HG02943 (cell line): ENCODE data around the gene GALNTL6.

ENCODE experiments used
- ATAC-seq: cut with Tn5 transposase; IDR thresholded peaks from one replicate; pipeline ENCODE4 v1.9.1; 2021; ENCODE audit warnings: mild to moderate bottlenecking, low read depth, moderate library complexity; ENCODE audit not compliant: unreplicated experiment

Gene GALNTL6

DNA sequence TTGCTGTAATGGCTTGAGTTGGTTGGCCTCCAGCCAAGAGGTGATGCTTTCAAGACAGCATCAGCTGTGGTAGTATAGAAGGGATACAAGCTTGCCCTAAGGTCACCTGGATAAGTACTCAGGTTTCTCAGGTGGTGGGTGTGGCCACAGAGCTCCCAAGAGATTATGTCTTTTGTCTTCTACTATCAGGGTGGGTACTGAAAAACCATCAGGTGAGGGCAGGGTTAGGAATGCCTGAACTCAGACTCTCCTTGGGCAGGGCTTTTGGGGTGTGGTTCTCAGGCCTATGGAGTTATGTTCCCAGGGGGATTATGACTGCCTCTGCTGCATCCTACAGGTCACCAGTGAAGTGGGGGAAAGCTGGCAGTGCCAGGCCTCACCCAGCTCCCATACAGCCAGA, 700.8 kb downstream of the GALNTL6 start:
- no peak for ATAC-seq

DNA sequence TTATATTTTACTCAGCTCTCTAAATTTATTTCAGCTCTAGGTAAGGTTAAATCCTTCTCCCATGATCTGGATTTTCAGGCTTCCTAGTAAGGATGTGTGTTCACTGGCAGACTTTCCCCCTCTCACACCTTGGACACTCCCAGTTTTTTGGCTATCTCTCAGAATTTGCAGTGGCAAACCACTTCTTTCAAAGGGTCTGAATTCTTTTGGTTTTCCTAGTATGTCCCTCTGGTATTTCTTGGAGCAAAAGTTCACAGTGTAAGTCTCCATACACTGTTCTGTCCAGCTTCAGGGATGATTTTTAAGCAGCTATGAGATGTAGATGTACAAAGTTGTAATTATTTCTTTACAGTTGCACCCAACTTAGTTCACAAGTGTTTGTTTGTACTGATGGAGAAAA, 701.6 kb downstream of the GALNTL6 start:
- ATAC-seq: no peak

DNA sequence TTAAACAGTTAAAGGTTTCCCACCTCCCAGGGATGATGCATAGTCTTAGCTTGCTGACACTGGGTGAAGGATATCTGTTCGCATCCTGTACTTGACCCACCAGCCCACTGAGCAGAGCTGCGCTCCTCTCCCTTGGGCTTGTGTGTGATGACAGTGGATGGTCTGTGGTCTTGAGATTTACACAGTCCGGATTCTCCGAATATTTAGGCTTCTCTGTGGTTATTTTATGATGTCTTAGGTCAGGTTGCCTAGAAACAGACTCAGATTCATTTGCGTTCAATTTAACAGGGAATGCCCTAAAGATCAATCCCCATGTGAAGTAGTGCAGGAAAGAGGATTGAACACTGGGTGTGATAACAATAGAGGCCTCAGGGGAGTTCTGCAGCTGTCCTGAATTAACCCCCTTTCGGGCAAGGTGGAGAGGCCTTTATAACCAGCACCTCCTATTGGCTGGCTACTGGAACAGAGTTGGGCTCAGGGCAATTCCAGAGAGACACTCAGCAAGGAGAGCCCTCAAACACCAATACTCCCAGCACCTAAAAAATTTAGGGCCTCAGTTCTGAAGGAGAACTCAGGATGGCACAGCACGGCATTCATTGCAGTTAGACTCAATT, 702.2 kb downstream of the GALNTL6 start:
- no peak for ATAC-seq

DNA sequence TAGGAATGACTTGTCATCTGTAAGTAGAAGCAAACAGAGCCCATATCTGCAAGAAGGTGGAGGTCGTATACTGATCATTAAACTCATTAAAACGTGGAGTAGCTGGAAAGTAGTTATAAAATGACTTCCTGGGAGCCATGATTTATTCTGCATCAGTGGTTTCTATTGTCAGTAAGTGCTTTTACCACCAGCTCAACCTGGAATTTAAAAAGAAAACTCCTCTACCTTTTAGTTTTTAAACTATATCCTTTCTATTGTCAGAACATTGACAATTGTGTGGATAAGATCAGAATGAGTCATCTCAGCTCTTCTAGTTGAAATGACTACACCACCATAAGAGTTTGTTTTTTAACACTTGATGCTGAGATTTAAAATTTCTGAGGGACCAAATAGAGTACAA, 704.2 kb downstream of the GALNTL6 start:
- ATAC-seq: no peak

DNA sequence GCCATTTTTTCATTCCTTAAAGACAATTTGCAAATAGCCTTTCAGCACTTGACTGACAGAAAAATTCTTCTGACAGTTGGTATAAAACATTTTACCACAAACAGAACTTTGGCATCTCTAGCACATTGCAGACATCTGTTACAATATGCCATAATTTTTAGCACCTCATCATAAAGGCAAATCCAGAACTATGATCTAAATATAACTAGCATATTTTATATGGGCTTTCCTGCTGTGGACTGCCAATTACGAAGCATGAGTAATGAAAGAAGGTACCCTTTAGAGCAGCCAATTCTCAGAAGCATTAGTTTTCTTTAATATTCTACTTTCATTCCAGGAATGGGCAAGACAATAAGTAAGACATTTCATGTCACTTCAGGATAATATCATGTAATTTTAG, 708.0 kb downstream of the GALNTL6 start:
- no peak for ATAC-seq

DNA sequence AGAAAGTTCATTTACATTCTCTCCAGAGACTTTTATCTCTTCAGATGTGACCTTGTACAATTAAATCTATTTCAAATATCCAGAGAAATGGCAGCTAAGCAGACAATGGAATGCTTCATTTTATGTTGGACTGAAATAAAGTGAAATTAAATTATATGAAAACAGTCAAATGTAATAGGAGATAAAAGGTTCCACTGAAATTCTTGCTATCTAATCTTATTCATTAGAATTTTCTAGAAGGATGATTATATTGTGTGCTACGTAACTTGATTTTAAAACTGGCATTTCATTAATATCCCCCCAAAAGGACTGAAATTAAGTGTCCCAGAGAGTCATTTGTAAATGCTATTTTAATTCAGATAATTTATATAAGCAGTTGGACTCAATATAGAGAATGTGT, 708.5 kb downstream of the GALNTL6 start:
- no peak for ATAC-seq

DNA sequence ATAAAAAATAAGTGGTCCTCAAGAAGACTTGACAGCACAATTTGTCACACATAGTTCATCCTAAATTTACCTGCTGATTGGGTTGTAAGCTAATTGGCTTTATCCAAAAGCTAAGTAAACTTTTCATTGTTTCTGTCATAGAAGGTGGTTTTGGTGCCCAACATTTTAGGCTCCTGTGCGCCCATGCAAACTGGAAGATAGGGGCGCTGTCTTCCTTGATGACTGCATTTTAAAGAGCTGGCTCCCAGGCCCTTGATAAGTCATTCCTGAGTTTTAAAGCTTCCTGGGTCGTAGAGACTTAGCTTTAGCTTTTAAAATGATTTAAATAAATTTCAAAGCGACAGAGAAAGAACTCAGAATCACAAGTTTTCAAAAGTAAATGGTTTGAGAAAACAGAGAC, 730.0 kb downstream of the GALNTL6 start:
- ATAC-seq: no peak

DNA sequence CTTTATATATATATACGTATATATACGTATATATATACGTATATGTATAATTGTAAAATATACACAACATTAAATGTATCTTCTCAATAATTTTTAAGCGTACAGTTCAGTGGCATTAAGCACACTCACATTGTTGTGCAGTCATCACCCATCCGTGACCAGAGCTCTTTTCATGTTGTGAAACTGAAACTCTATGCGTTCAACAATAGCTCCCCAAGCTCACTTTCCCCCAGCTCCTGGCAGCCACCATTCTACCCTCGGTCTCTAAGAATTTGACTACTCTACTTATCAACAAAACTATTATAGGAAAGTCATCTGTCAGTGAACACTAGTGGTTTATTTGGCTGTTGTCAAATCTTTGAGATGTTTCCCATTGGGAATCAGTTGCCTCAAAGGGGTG, 733.6 kb downstream of the GALNTL6 start:
- no peak for ATAC-seq

DNA sequence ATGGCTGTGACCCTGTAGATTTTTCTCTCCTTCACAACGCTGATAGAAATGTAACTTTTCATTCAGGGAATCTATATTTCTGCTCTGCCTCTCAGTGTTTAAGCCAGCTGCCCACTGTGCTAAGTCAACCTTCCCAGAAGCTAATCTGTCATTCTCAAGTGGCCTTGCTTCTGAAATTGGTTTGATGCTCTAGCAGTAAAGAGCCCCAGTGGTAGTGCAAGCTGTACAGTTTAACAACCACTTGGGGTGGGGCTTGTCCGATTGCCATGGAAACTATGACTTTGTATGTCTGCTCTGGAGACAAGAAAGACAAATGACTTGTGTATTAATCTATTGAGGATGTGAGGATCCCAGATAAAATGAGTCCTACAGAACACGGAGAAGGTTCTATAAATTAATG, 734.5 kb downstream of the GALNTL6 start:
- ATAC-seq: no peak

DNA sequence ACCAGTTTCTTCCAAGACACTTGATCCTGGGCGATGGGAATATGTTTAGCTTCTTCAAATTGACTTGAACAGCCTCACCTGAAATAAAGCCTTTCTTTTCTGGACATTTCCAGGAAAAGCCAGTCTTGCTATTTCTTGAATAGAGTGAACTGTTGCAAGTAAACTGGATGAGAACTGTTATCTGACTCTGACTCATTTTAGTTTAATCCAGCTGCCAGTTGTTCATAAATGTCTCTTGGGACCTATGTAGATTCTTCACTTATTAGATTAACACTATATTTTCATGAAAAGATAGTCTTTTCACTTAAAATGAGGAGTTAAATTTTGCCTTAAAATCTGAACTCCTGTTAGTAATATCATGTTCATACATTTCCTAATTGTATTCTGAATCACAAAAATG, 740.0 kb downstream of the GALNTL6 start:
- no peak for ATAC-seq

DNA sequence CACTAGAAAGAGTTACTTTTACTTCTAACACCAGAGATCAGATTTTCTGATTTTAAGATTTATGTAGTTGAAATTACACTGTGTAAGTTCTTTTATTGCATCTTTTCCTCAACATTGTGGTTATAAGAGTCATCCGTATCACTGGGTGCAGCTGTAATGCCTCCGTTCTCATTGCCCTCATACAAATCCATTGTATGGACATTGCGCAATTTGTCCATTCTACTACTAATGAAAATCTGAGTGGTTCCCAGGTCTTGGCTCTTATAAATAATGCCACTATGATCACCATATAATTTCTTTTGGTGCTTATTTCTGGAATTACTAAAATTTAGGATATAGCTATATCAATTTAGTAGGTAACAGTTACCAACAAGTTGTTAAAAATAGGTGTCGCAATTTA, 741.4 kb downstream of the GALNTL6 start:
- ATAC-seq: no peak

DNA sequence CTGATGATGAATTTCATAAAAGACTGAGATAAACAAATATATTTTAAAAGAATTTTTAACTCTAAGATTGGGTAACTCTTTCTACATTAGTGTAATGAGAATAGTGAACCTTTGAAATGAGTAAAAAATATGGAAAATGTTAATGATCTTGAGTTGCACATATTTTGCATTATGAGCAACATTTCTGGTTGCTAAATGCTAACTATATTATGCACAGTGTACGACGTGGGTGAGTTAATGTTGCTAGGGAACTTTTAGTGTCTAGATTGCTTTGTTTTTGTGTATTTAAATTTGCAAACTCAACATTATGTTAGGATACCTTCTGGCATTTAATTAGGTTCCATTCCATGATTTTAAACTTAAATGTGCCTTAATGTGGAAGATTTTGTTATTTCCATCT, 742.5 kb downstream of the GALNTL6 start:
- no peak for ATAC-seq

DNA sequence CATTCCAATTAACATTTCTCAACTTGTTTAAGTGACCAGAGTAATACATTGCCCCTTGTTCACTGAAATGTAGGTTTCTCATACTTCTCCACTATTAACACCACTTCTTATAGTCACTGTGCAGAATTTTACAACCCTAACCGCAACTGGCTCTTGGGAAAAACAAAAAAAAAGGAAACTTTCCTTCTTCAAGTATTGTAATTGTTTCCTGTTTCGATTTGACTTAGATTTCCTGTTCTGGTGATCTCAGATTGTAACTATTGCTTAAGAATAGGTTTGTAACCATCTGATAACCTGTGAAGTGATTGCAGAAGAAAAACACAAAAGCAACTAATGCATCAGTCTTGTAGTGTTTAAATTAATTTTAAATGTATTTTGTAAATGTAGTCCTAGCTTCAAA, 760.7 kb downstream of the GALNTL6 start:
- no peak for ATAC-seq

DNA sequence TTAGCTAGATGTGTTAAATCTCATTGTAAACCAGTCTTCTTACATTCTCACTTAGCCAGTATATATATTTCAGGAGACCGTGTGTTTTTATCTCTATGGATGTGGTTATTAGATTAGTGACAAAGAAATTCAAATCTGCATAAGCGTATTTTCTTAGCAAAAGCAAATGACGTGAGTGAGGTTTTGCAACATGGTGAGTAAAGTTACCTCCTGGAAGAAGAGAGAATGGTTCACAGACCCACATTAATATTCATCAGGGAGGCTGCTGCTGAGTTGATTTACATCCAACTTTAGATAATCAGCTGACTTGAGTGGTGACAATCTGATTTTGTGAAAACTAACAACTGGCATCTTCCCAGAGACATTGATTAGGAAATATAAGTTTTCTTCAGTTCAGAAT, 765.5 kb downstream of the GALNTL6 start:
- ATAC-seq: no peak

DNA sequence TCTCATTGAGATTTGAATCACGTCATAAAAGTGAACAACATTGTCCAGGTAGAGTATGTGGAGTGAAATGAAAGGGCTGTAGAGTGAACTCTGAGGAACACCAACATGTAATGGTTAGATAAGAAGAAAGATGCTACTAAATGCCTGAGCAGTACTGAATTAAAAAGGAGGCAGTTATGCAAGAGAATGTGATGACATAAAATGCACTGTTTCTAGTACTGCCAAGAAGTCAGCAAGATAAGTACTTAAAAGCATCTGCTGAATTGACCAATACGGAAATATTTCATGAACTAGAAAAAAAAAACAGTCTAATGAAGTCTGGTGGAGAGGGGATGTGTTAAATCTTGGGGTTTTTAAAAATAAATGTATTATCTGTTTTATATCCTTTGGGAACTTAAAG, 771.6 kb downstream of the GALNTL6 start:
- ATAC-seq: no peak

DNA sequence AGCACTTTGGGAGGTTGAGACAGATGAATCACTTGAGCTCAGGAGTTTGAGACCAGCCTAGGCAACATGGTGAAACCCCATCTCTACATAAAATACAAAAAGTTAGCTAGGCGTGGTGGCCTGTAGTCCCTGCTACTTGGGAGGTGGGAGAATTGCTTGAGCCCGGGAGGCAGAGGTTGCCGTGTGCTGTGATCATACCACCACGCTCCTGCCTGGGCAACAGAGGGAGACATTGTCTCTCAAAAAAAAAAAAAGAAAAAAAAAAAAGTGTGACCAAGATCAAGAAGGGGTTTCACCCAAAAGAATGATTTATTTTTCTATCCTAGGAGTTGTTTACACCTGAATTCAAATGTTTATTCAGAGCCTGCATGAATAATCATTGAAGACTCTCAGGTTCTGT, 783.0 kb downstream of the GALNTL6 start:
- ATAC-seq: no peak

DNA sequence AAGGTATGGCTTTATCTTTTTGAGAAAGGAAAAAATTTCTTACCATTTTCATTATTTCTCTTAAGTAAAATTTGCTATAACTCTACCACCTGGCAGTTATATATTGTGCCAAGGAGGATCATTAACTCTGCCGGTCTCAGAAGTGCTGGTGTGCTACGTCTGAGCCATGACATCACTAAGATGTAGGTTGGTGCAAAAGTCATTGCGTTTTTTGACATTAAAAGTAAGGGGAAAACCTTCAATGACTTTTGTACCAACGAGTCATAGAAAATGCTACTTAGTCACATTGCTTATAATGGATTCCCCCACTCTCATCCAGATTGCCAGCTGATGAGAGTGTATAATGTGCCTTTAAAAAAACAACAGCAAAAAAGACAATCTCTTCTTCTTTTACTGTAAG, 786.4 kb downstream of the GALNTL6 start:
- ATAC-seq: no peak

DNA sequence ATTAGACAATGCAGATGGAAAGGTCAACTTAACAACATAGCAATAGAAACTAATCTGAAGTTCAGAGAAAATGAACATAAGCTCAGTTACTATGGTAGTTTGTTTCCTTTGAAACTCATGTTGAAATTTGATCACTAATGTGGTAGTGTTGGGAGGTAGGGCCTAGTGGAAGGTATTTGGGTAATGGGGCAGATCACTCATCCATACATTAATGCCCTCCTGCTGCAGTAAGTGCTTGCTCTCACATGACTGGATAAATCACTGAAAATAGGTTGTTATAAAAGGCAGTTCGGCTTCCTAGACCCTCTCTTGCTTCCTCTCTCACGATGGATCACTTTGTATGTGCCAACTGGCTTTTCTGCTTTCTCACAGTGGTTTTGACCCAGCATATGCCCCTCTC, 788.0 kb downstream of the GALNTL6 start:
- no peak for ATAC-seq

DNA sequence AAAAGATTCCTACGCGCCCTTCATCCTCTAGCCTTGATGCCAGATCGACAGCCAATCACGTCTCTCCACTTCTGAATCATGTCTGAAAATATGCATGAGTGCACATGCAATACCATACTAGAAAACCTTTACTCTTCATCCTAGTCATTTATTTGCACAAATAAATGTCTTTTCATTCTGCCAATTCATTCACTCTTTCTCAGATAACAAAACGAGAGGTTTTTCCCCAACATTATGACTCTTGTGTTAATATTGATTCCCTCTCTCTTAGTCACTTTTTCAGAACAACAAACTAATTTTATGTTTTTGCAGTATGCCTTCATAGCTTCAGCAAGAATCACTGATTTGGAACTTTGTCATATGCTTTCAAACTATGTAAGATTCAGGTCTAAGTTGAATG, 806.0 kb downstream of the GALNTL6 start:
- no peak for ATAC-seq

DNA sequence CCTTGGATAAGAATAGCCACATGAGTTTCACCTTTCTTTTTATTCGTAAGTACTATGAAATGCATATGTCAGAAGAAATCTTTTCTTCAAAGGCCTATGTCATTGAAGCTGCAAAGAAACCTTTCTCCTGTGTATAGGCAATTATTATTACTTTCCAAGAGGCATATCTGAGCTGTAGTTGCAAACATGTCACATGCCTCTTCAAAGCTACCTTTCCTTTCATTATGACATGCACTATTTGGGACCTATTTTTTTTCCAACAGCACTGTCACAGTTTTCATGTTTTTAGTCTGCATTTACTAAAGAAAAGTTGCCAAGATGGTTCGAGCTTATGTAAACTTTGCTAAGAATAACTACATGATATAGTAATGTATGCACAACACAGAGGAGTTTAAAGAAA, 806.6 kb downstream of the GALNTL6 start:
- ATAC-seq: no peak

DNA sequence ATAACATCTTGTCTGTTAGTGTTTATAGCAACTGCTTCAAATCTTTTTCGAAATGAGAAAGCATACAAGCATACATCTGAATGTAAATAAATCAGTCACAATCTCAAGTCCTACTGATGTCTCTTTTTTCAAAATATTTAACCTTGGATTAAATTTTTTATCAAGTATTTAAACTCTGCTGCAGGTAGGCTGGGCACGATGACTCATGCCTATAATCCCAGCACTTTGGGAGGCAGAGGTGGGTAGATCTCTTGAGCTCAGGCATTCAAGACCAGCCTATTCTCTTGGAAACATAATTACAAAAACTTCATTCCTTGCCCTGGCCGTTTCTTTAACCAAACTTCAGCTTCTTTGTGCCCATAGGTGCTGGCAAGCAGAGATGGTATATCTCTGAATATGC, 815.1 kb downstream of the GALNTL6 start:
- ATAC-seq: no peak

DNA sequence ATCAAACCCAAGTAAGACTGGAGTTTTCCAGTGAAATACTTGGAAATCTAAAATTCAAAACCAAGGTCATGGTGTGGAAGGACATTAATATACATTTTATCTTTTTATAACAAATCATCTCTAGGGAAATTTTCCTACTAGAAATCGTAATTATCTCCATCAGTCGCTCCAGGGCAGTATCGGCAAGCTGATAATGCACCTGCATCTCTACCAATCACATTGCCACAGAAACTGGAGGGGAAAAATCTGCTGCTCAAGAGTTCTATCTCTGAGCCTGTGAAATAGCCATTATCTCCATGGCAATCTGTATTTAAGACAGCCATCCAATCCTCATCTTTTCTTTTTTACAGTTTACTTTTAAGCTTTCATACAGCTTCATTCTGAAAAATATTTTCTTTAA, 817.1 kb downstream of the GALNTL6 start:
- ATAC-seq: no peak

DNA sequence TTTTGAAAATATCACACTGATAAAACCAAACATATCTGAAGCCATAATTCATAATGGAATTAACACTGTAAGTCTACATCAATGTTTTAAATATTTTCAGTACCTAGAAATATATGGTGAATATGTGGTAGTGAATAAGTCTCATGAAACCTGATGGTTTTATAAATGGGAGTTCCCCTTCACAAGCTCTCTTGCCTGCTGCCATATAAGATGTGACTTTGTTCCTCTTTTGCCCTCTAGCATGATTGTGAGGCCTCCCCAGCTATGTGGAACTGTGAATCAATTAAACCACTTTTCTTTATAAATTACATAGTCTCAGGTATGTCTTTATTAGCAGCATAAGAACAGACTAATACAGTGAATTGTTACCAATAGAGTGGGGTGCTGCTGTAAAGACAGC, 818.6 kb downstream of the GALNTL6 start:
- no peak for ATAC-seq
